HepG2 (cell line): Measurements from ENCODE around the gene TPBG. TPM values are rescaled to one million over a fixed set of nuclear protein-coding genes. Genes with fewer than 3 reads are reported as not detected.

Experiments used
- ATAC-seq: fragments of 200-7000 bp; cut with Tn5 transposase; 3 replicates; pipeline ENCODE4 v1.9.1; 2020; ENCODE audit warnings: mild to moderate bottlenecking, moderate library complexity
- BruUV-seq: library from RNA; stranded (reverse); fragments of 400-500 nt; replicated peaks from 2 replicates; lab custom pipeline; 2021; lab: Mats Ljungman, UMichigan
- CTCF ChIA-PET: fragments of 300-600 bp; formaldehyde crosslinking; extraction: SDS; loops from one replicate; lab custom pipeline; 2021; ENCODE audit warnings: low total read pairs, inconsistent platforms, low intra/inter-chr PET ratio; lab: Yijun Ruan, JAX
- POLR2A ChIA-PET: fragments of 350-600 bp; sonication (Branson Sonifier 250); formaldehyde crosslinking; loops from one replicate; lab custom pipeline; 2020; ENCODE audit warnings: antibody characterized with exemption, inconsistent platforms; lab: Yijun Ruan, JAX
- DNase-seq: peaks from one replicate; pipeline ENCODE4 v3.0.0-alpha.2; 2015; ENCODE audit warnings: low spot score
- FAIRE-seq: peaks from 3 replicates; lab custom pipeline; 2011; peaks lifted over from hg19 to GRCh38; lab: Jason Lieb, UNC
- H2AFZ ChIP-seq: one replicate; pipeline ENCODE4 v1.6.1; 2011; ENCODE audit warnings: low read length, inconsistent platforms
- H3K27ac ChIP-seq: fragments of 300-600 bp; 3 replicates; pipeline ENCODE4 v1.8.0; 2011; ENCODE audit warnings: mixed run types, mild to moderate bottlenecking, mixed read lengths, low read length, inconsistent platforms; ENCODE audit not compliant: insufficient read depth; ENCODE audit errors: extremely low read length
- H3K27me3 ChIP-seq, 2 experiments: fragments of 200-600 bp in 1 of 2; 2 replicates in 1 of 2; 3 replicates in 1 of 2; pipeline versions ENCODE4 v1.6.0 to v1.8.0; 2011; ENCODE audit warnings: low read length in 2 of 2, mild to moderate bottlenecking in 2 of 2, moderate library complexity in 2 of 2, inconsistent platforms in 1 of 2; ENCODE audit not compliant: insufficient read depth in 2 of 2, control insufficient read depth in 1 of 2
- H3K36me3 ChIP-seq, 2 experiments: fragments of 200-600 bp in 1 of 2; replicated peaks in 1 of 2; 2 replicates in 1 of 2; 3 replicates in 1 of 2; pipeline versions ENCODE4 v1.5.1 to v1.8.0; 2011; ENCODE audit warnings: low read length in 2 of 2, inconsistent platforms in 1 of 2; ENCODE audit not compliant: insufficient read depth in 2 of 2, control insufficient read depth in 1 of 2
- H3K4me1 ChIP-seq: 2 replicates; pipeline ENCODE4 v1.5.1; 2012; ENCODE audit warnings: low read length, inconsistent platforms; ENCODE audit not compliant: insufficient read depth
- H3K4me2 ChIP-seq: 2 replicates; pipeline ENCODE4 v1.6.0; 2011; ENCODE audit warnings: low read depth, low read length, inconsistent platforms
- H3K4me3 ChIP-seq, 3 experiments: fragments of 200-600 bp in 1 of 3; sonication (generic), shearing (Covaris generic) in 1 of 3; replicated peaks in 1 of 3; 2 replicates each; pipeline ENCODE4 v1.5.1; 2011 to 2016; ENCODE audit warnings: low read length in 3 of 3, inconsistent platforms in 2 of 3, low read depth in 2 of 3, mild to moderate bottlenecking in 2 of 3, control low read depth in 1 of 3, mixed read lengths in 1 of 3; ENCODE audit not compliant: insufficient read depth in 1 of 3
- H3K79me2 ChIP-seq: one replicate; pipeline ENCODE4 v1.6.1; 2011; ENCODE audit warnings: low read length, inconsistent platforms; ENCODE audit not compliant: insufficient read depth
- H3K9ac ChIP-seq: 2 replicates; pipeline ENCODE4 v1.6.0; 2011; ENCODE audit warnings: mild to moderate bottlenecking, low read depth, low read length, inconsistent platforms; ENCODE audit not compliant: insufficient read depth
- H3K9me3 ChIP-seq: 2 replicates; pipeline ENCODE4 v1.5.1; 2012; ENCODE audit warnings: mild to moderate bottlenecking, low read length
- H4K20me1 ChIP-seq: 2 replicates; pipeline ENCODE4 v1.6.0; 2011; ENCODE audit warnings: inconsistent platforms, mild to moderate bottlenecking, low read length, moderate library complexity; ENCODE audit not compliant: insufficient read depth
- AHDC1 ChIP-seq: sonication (generic); formaldehyde crosslinking; IDR thresholded peaks from 2 replicates; pipeline ENCODE4 v1.5.1; 2020; ENCODE audit warnings: mild to moderate bottlenecking, missing genetic modification reagents, borderline replicate concordance
- FOXA3 ChIP-seq: IDR thresholded peaks from 2 replicates; pipeline ENCODE4 v1.6.1; 2016; ENCODE audit warnings: missing genetic modification reagents, missing compliant biosample characterization
- HNF4A ChIP-seq: sonication (generic); formaldehyde crosslinking; IDR thresholded peaks from 2 replicates; pipeline ENCODE4 v1.4.0; 2020; ENCODE audit warnings: missing genetic modification reagents
- KDM3A ChIP-seq: IDR thresholded peaks from 2 replicates; pipeline ENCODE4 v1.6.1; 2018; ENCODE audit warnings: low read depth, missing compliant biosample characterization
- KLF16 ChIP-seq, 2 experiments: sonication (generic) in 1 of 2; formaldehyde crosslinking in 1 of 2; IDR thresholded peaks; 2 replicates each; pipeline versions ENCODE4 v1.6.1 to v1.8.0; 2016 to 2023; ENCODE audit warnings: missing genetic modification reagents in 2 of 2, missing compliant biosample characterization in 1 of 2
- MED1 ChIP-seq: sonication (generic); formaldehyde crosslinking; IDR thresholded peaks from 2 replicates; pipeline ENCODE4 v1.4.0; 2020; ENCODE audit warnings: missing genetic modification reagents
- NFE2 ChIP-seq: sonication (generic); formaldehyde crosslinking; IDR thresholded peaks from 2 replicates; pipeline ENCODE4 v1.4.0; 2020; ENCODE audit warnings: missing genetic modification reagents
- NR0B2 ChIP-seq: sonication (generic); formaldehyde crosslinking; IDR thresholded peaks from 2 replicates; pipeline ENCODE4 v1.4.0; 2020; ENCODE audit warnings: mild to moderate bottlenecking, missing genetic modification reagents
- STAG1 ChIP-seq: sonication (generic); formaldehyde crosslinking; IDR thresholded peaks from 2 replicates; pipeline ENCODE4 v1.4.0; 2020; ENCODE audit warnings: missing genetic modification reagents
- TCF7 ChIP-seq: sonication (generic); IDR thresholded peaks from 2 replicates; pipeline ENCODE4 v1.6.1; 2016; ENCODE audit warnings: antibody characterized with exemption, low read depth
- TOE1 ChIP-seq: sonication (generic); formaldehyde crosslinking; IDR thresholded peaks from 2 replicates; pipeline ENCODE4 v1.4.0; 2020; ENCODE audit warnings: mild to moderate bottlenecking, missing genetic modification reagents
- ZNF777 ChIP-seq: sonication (generic); formaldehyde crosslinking; IDR thresholded peaks from 2 replicates; pipeline ENCODE4 v1.4.0; 2020; ENCODE audit warnings: missing genetic modification reagents
- WGBS: methylation state at CpG from one replicate; pipeline ENCODE4 v1.1.6; 2017; ENCODE audit warnings: low lambda C conversion rate; 5-methylcytosine and 5-hydroxymethylcytosine counted together
- in situ Hi-C: cut with HindIII; loops from 2 replicates; pipeline ENCODE4 v1.10.0; 2017; ENCODE audit warnings: low pct_unique_long_range_greater_than_20kb; ENCODE audit not compliant: extremely low pct_ligation_motif_present
- intact Hi-C: fragments of 100-400 bp; cut with micrococcal nuclease; formaldehyde crosslinking; loops from one replicate; pipeline ENCODE4 v1.10.0; 2022; ENCODE audit not compliant: unreplicated experiment
- polyA plus RNA-seq, 8 experiments: library from polyadenylated mRNA; depleted of rRNA in 3 of 8; stranded (reverse) in 7 of 8; unstranded in 1 of 8; fragments of >200 nt; fragmentation: Illumina TruSeq in 4 of 8; extraction: Trizol in 4 of 8; gene quantifications; 2 replicates each; pipeline versions ENCODE4 v1.2.1 to v1.2.3, GENCODE V29; 2011 to 2016; ENCODE audit warnings: low read depth in 4 of 8, missing spikeins in 1 of 8, mixed read lengths in 1 of 8; ENCODE audit not compliant: insufficient read depth in 1 of 8
- total RNA-seq, 5 experiments: library from RNA; depleted of rRNA; stranded (reverse); fragments of >200 nt; fragmentation: Illumina TruSeq; extraction: Trizol; gene quantifications; 2 replicates each; pipeline ENCODE4 v1.2.3, GENCODE V29; 2016; ENCODE audit warnings: low read depth in 1 of 5

TPBG gene
- total and polyA plus RNA-seq, 2 of the 13 experiments (the other 11 are each of a cell fraction or from before 2014, with no cell fraction given): 0.73 to 0.75 TPM

DNA sequence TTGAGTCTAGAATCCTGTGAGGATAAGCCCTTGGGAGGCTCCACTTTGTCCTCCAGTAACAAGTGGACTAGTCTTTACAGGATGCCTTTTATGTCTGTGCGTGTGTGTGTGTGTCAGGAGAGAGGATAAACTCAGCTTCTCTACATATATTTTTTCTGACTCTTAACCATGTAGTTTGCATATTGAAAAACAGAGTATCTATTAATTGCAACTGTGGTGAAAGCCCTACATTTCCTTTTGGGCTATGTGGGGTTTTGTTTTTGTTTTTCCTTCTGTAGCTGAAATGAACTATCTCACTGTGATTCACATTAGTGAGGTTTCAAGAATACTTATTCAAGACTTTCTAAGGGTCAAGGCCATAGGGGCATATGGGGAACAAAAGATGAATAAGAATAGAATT is 17.7 kb downstream of the TPBG start:
- in situ Hi-C loops (no loop called here), intact Hi-C loops (no loop called here)
- Histone ChIP-seq H4K20me1 (no peaks in the 10 kb centered on the region), H3K79me2 (no peaks in the 10 kb centered on the region), H3K9ac (no peak overlapping the region), H3K27me3 (no peaks in the 10 kb centered on the region; a peak in 1 of 5 replicates), H2AFZ (no peak overlapping the region), H3K4me1 (no peaks in the 10 kb centered on the region), H3K9me3 (no peaks in the 10 kb centered on the region), H3K27ac (no peak overlapping the region), H3K4me2 (no peak overlapping the region), H3K4me3 (no peak overlapping the region), H3K36me3 (no peaks in the 10 kb centered on the region)
- no peak for FAIRE-seq
- WGBS: 0% methylated on average over 1 of the region's 1 CpG
- DNase-seq: no peak
- ATAC-seq: no peak
- ChIA-PET POLR2A (no interaction called here), CTCF (no interaction called here)
- TF ChIP-seq NFE2 (CRISPR knock-in tag) (no peak), AHDC1 (CRISPR knock-in tag) (no peak), STAG1 (CRISPR knock-in tag) (no peak), FOXA3 (CRISPR knock-in tag) (no peak), KDM3A (CRISPR knock-in tag) (no peak), TOE1 (CRISPR knock-in tag) (no peak), NR0B2 (CRISPR knock-in tag) (no peak), KLF16 (CRISPR knock-in tag; IDR thresholded peaks at IDR 0.05) (no peak), TCF7 (no peak), HNF4A (CRISPR knock-in tag) (no peak), MED1 (no peak), ZNF777 (CRISPR knock-in tag) (no peak)
- BruUV-seq: no TSS peak
